ENCODE data around the gene LMNTD2. TPM values are rescaled to one million over a fixed set of nuclear protein-coding genes. Genes with fewer than 3 reads are reported as not detected.

The LMNTD2 gene
- total and polyA plus RNA-seq, 2 of the 13 experiments (the other 11 are each of a cell fraction or from before 2014, with no cell fraction given): 1.1 to 3.1 TPM

GRCh38 chr11:593347-593746, 32.8 kb upstream of the LMNTD2 start:
- intact Hi-C loops (cut with micrococcal nuclease; ENCODE audit: unreplicated experiment): no loop called here
- ATAC-seq (no peak), DNase-seq (ENCODE audit: low spot score) (no peak), FAIRE-seq (no peak)
- Histone ChIP-seq H3K4me2 (ENCODE audit: low read depth, low read length) (no peak overlapping the region), H3K27me3 (ENCODE audit: control insufficient read depth in 1 of 2, insufficient read depth in 2 of 2, low read length in 2 of 2) (no peaks in the 10 kb centered on the region), H2AFZ (ENCODE audit: low read length) (no peak overlapping the region), H3K27ac (ENCODE audit: extremely low read length, insufficient read depth, low read length) (no peak overlapping the region), H3K4me3 (replicated peaks in 1 of 3; ENCODE audit: insufficient read depth in 1 of 3, low read depth in 2 of 3, low read length in 3 of 3) (no peak overlapping the region), H3K36me3 (replicated peaks in 1 of 2; ENCODE audit: control insufficient read depth in 1 of 2, insufficient read depth in 2 of 2, low read length in 2 of 2) (peaks cover 47 to 88% of the 10 kb centered on the region in 2 experiments), H3K4me1 (ENCODE audit: insufficient read depth, low read length) (peaks cover 18% of the 10 kb centered on the region), H3K79me2 (ENCODE audit: insufficient read depth, low read length) (peaks cover 25% of the 10 kb centered on the region), H4K20me1 (ENCODE audit: insufficient read depth, low read length) (peaks cover 11% of the 10 kb centered on the region; the same call in 1 of the 2 replicates), H3K9me3 (ENCODE audit: low read length) (no peaks in the 10 kb centered on the region), H3K9ac (ENCODE audit: insufficient read depth, low read depth, low read length) (no peak overlapping the region)
- ChIA-PET CTCF (ENCODE audit: low intra/inter-chr PET ratio, low total read pairs) (no interaction called here), POLR2A (no interaction called here)
- WGBS (ENCODE audit: low lambda C conversion rate): 95% methylated on average over 15 of the region's 21 CpGs
- no TSS peak for BruUV-seq (replicated peaks)
- in situ Hi-C loops (cut with HindIII; ENCODE audit: extremely low pct_ligation_motif_present, low pct_unique_long_range_greater_than_20kb): no loop called here
- TF ChIP-seq ZNF646 (CRISPR knock-in tag; IDR thresholded peaks at IDR 0.05): no peak
- no peak for TF ChIP-seq ZMAT3 (CRISPR knock-in tag; conservative IDR thresholded peaks at IDR 0.05)
- TF ChIP-seq KDM6A (CRISPR knock-in tag; IDR thresholded peaks at IDR 0.05; ENCODE audit: low read depth): no peak
- no peak for TF ChIP-seq ATF1 (CRISPR knock-in tag; IDR thresholded peaks at IDR 0.05)
- TF ChIP-seq KLF6 (CRISPR knock-in tag; IDR thresholded peaks at IDR 0.05): no peak
- TF ChIP-seq FOXO1 (CRISPR knock-in tag; IDR thresholded peaks at IDR 0.05): no peak
- no peak for TF ChIP-seq PHF8 (CRISPR knock-in tag; IDR thresholded peaks at IDR 0.05)
- TF ChIP-seq, protein P1, sequence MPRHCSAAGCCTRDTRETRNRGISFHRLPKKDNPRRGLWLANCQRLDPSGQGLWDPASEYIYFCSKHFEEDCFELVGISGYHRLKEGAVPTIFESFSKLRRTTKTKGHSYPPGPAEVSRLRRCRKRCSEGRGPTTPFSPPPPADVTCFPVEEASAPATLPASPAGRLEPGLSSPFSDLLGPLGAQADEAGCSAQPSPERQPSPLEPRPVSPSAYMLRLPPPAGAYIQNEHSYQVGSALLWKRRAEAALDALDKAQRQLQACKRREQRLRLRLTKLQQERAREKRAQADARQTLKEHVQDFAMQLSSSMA (CRISPR knock-in tag; IDR thresholded peaks at IDR 0.05): no peak
- TF ChIP-seq BCLAF1 (IDR thresholded peaks at IDR 0.05): no peak
- no peak for TF ChIP-seq HIVEP1 (CRISPR knock-in tag; IDR thresholded peaks at IDR 0.05)
- TF ChIP-seq, protein P2, sequence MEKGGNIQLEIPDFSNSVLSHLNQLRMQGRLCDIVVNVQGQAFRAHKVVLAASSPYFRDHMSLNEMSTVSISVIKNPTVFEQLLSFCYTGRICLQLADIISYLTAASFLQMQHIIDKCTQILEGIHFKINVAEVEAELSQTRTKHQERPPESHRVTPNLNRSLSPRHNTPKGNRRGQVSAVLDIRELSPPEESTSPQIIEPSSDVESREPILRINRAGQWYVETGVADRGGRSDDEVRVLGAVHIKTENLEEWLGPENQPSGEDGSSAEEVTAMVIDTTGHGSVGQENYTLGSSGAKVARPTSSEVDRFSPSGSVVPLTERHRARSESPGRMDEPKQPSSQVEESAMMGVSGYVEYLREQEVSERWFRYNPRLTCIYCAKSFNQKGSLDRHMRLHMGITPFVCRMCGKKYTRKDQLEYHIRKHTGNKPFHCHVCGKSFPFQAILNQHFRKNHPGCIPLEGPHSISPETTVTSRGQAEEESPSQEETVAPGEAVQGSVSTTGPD (CRISPR knock-in tag; IDR thresholded peaks at IDR 0.05): no peak
- TF ChIP-seq TOE1 (CRISPR knock-in tag; IDR thresholded peaks at IDR 0.05): no peak
- TF ChIP-seq NKX3-1 (CRISPR knock-in tag; IDR thresholded peaks at IDR 0.05): no peak
- TF ChIP-seq ZNF891 (CRISPR knock-in tag; IDR thresholded peaks at IDR 0.05): no peak
- TF ChIP-seq ZNF326 (CRISPR knock-in tag; IDR thresholded peaks at IDR 0.05; ENCODE audit: borderline replicate concordance): no peak

Measured in HepG2 (cell line).